CD4-positive, alpha-beta memory T cell (primary cell): ENCODE data around the gene EDDM13. TPM values are rescaled to one million over a fixed set of nuclear protein-coding genes. Genes with fewer than 3 reads are reported as not detected.
"Not testable (repeated sequence)": the region's sequence is repeated elsewhere in the genome, so short reads cannot be mapped to it uniquely, and the experiment has no call there.

ENCODE experiments used
- CTCF ChIA-PET: fragments of 350-600 bp; sonication (Branson Sonifier 250); formaldehyde crosslinking; loops from one replicate; lab custom pipeline; 2021; ENCODE audit warnings: inconsistent platforms; ENCODE audit not compliant: partially characterized antibody; lab: Charles Lee
- POLR2A ChIA-PET: fragments of 350-600 bp; sonication (Branson Sonifier 250); formaldehyde crosslinking; loops from one replicate; lab custom pipeline; 2021; ENCODE audit not compliant: partially characterized antibody; lab: Charles Lee
- DNase-seq, 5 donors: peaks; one replicate each; pipeline versions ENCODE4 v3.0.0 to v3.0.0-alpha.2; 2020 to 2022; ENCODE audit warnings: mixed read lengths in 1 of 5
- H3K27ac ChIP-seq: one replicate; pipeline ENCODE4 v1.7.0; 2013; ENCODE audit warnings: low read depth, low read length
- H3K27me3 ChIP-seq: 2 replicates; pipeline ENCODE4 v1.7.0; 2013; ENCODE audit warnings: mild to moderate bottlenecking, low read length, moderate library complexity; ENCODE audit not compliant: insufficient read depth
- H3K36me3 ChIP-seq: 2 replicates; pipeline ENCODE4 v1.7.0; 2013; ENCODE audit warnings: mild to moderate bottlenecking, low read length, moderate library complexity; ENCODE audit not compliant: insufficient read depth
- H3K4me1 ChIP-seq: 2 replicates; pipeline ENCODE4 v1.7.0; 2013; ENCODE audit warnings: mild to moderate bottlenecking, low read length, moderate library complexity; ENCODE audit not compliant: insufficient read depth
- H3K4me3 ChIP-seq, 2 donors: one replicate each; pipeline ENCODE4 v1.7.0; 2013; ENCODE audit warnings: low read length in 2 of 2, mild to moderate bottlenecking in 1 of 2
- H3K9me3 ChIP-seq, 2 donors: one replicate each; pipeline ENCODE4 v1.7.0; 2013; ENCODE audit warnings: low read length in 2 of 2, control low read depth in 1 of 2; ENCODE audit not compliant: control insufficient read depth in 1 of 2
- H3K27ac Mint-ChIP-seq, 7 donors: one replicate each; pipeline ENCODE4 v1.8.0; 2020 to 2021; ENCODE audit warnings: mixed read lengths in 7 of 7, mild to moderate bottlenecking in 6 of 7, inconsistent platforms in 3 of 7, moderate library complexity in 3 of 7
- H3K27me3 Mint-ChIP-seq, 2 donors: one replicate each; pipeline ENCODE4 v1.8.0; 2020 to 2021; ENCODE audit warnings: mixed read lengths in 2 of 2
- H3K36me3 Mint-ChIP-seq, 2 donors: one replicate each; pipeline ENCODE4 v1.8.0; 2020 to 2021; ENCODE audit warnings: mixed read lengths in 2 of 2, inconsistent platforms in 1 of 2, mild to moderate bottlenecking in 1 of 2
- H3K4me1 Mint-ChIP-seq, 4 donors: one replicate each; pipeline ENCODE4 v1.8.0; 2020 to 2021; ENCODE audit warnings: mixed read lengths in 4 of 4, mild to moderate bottlenecking in 1 of 4
- H3K4me3 Mint-ChIP-seq, 8 donors: one replicate each; pipeline ENCODE4 v1.8.0; 2020 to 2021; ENCODE audit warnings: mixed read lengths in 8 of 8, mild to moderate bottlenecking in 7 of 8, moderate library complexity in 6 of 8, inconsistent platforms in 3 of 8
- H3K9me3 Mint-ChIP-seq, 8 donors: one replicate each; pipeline ENCODE4 v1.8.0; 2020 to 2021; ENCODE audit warnings: mixed read lengths in 8 of 8, mild to moderate bottlenecking in 5 of 8, inconsistent platforms in 3 of 8, moderate library complexity in 1 of 8
- intact Hi-C: fragments of 100-400 bp; cut with micrococcal nuclease; formaldehyde crosslinking; loops from one replicate; pipeline ENCODE4 v1.15.1; 2023
- polyA plus RNA-seq, 2 donors: library from polyadenylated mRNA; unstranded; fragments of 300-500 nt; fragmentation: Illumina TruSeq; gene quantifications; one replicate each; pipeline ENCODE4 v1.2.3, GENCODE V29; 2021
- total RNA-seq, 2 experiments: library from RNA; stranded (reverse); gene quantifications; one replicate each; pipeline ENCODE4 v1.2.3, GENCODE V29; 2021

Gene EDDM13
- total and polyA plus RNA-seq, 4 experiments from 2014 or later, result 1.6 TPM; not detected in 3

- Mint-ChIP-seq H3K4me1 (peaks cover 13 to 34% (median 19%) of the 10 kb centered on the region in 4 donors), H3K27ac (peak overlapping the region in 6 of 7 donors; percentile 10 to 83 (median 78)), H3K36me3 (peaks cover 27 to 41% of the 10 kb centered on the region in 2 donors), H3K27me3 (no peaks in the 10 kb centered on the region), H3K4me3 (peak overlapping the region in 7 of 8 donors; percentile 0 to 70 (median 51)), H3K9me3 (peaks cover 0 to 2% (median 0%) of the 10 kb centered on the region in 8 donors)
- intact Hi-C loops, result no loop called here
- ChIA-PET POLR2A (no interaction called here), CTCF (interaction anchor here (1.3 kb wide), 1 partner anchor 20 kb away, joined by 3 read pairs; no protein-coding TSS in a partner anchor)
- no peaks in the 10 kb centered on the region for H3K27me3 ChIP-seq
- no peak for DNase-seq
- H3K27ac ChIP-seq, result no peak overlapping the region
- H3K36me3 ChIP-seq, result no peaks in the 10 kb centered on the region
- peaks cover 16% of the 10 kb centered on the region for H3K4me1 ChIP-seq
- H3K9me3 ChIP-seq, result no peaks in the 10 kb centered on the region
- no peak overlapping the region for H3K4me3 ChIP-seq
Observed at GRCh38 chr19:56301886-56302620, 29.5 kb downstream of the EDDM13 start.

GRCh38 chr19:56304243-56304642 is 31.7 kb downstream of the EDDM13 start:
- DNase-seq, result no peak
- CTCF ChIA-PET, result no interaction called here
- no peaks in the 10 kb centered on the region for H3K27me3 Mint-ChIP-seq
- no peak overlapping the region for H3K27ac ChIP-seq
- H3K27ac Mint-ChIP-seq, result peak overlapping the region in 3 of 7 donors; percentile 24 to 79 (median 52)
- intact Hi-C loops, result no loop called here
- POLR2A ChIA-PET, result no interaction called here
- no peaks in the 10 kb centered on the region for H3K36me3 ChIP-seq
- peaks cover 29 to 31% of the 10 kb centered on the region in 2 donors for H3K36me3 Mint-ChIP-seq
- no peaks in the 10 kb centered on the region for H3K27me3 ChIP-seq
- H3K4me1 Mint-ChIP-seq, result peaks cover 14 to 34% (median 19%) of the 10 kb centered on the region in 4 donors
- peaks cover 16% of the 10 kb centered on the region for H3K4me1 ChIP-seq
- no peaks in the 10 kb centered on the region for H3K9me3 ChIP-seq
- H3K4me3 ChIP-seq, result no peak overlapping the region
- H3K4me3 Mint-ChIP-seq, result no peak overlapping the region
- peaks cover 0 to 2% (median 0%) of the 10 kb centered on the region in 8 donors for H3K9me3 Mint-ChIP-seq

GRCh38 chr19:56306016-56306415 is 33.5 kb downstream of the EDDM13 start:
- Histone ChIP-seq H3K4me3 (no peak overlapping the region), H3K27me3 (no peaks in the 10 kb centered on the region), H3K27ac (no peak overlapping the region), H3K36me3 (no peaks in the 10 kb centered on the region), H3K9me3 (no peaks in the 10 kb centered on the region), H3K4me1 (peaks cover 16% of the 10 kb centered on the region)
- H3K4me3 Mint-ChIP-seq, result no peak overlapping the region
- peaks cover 29 to 34% of the 10 kb centered on the region in 2 donors for H3K36me3 Mint-ChIP-seq
- H3K4me1 Mint-ChIP-seq, result peaks cover 13 to 27% (median 15%) of the 10 kb centered on the region in 4 donors
- H3K27ac Mint-ChIP-seq, result no peak overlapping the region
- no peaks in the 10 kb centered on the region for H3K27me3 Mint-ChIP-seq
- no peak for DNase-seq
- ChIA-PET CTCF (no interaction called here), POLR2A (interaction anchor here (1.0 kb wide), 1 partner anchor 8 kb away, joined by 3 read pairs; no protein-coding TSS in a partner anchor)
- intact Hi-C loops, result no loop called here
- peaks cover 0 to 2% (median 0%) of the 10 kb centered on the region in 8 donors for H3K9me3 Mint-ChIP-seq

- H3K4me3 ChIP-seq, DNase-seq: not testable (repeated sequence)
Observed at GRCh38 chr19:56307062-56307461, 34.5 kb downstream of the EDDM13 start.

GRCh38 chr19:56308792-56309191 is 36.2 kb downstream of the EDDM13 start:
- H3K9me3 ChIP-seq, result no peaks in the 10 kb centered on the region
- CTCF ChIA-PET, result no interaction called here
- POLR2A ChIA-PET, result no interaction called here
- intact Hi-C loops, result no loop called here
- H3K27me3 ChIP-seq, result no peaks in the 10 kb centered on the region
- peak overlapping the region in 1 of 7 donors; percentile 14 for H3K27ac Mint-ChIP-seq
- H3K4me1 ChIP-seq, result peaks cover 4% of the 10 kb centered on the region
- H3K4me1 Mint-ChIP-seq, result peaks cover 7 to 16% (median 12%) of the 10 kb centered on the region in 4 donors
- no peaks in the 10 kb centered on the region for H3K27me3 Mint-ChIP-seq
- H3K4me3 ChIP-seq, result no peak overlapping the region
- no peak for DNase-seq
- no peak overlapping the region for H3K4me3 Mint-ChIP-seq
- peaks cover 0 to 1% (median 0%) of the 10 kb centered on the region in 8 donors for H3K9me3 Mint-ChIP-seq
- H3K36me3 Mint-ChIP-seq, result peaks cover 30 to 33% of the 10 kb centered on the region in 2 donors
- H3K27ac ChIP-seq, result no peak overlapping the region
- H3K36me3 ChIP-seq, result no peaks in the 10 kb centered on the region

More at GRCh38 chr19:56307062-56307461, 34.5 kb downstream of the EDDM13 start:
- H3K9me3 ChIP-seq, H3K27ac Mint-ChIP-seq, H3K9me3 Mint-ChIP-seq, H3K27me3 Mint-ChIP-seq, CTCF ChIA-PET, intact Hi-C loops, H3K27ac ChIP-seq, POLR2A ChIA-PET, H3K4me3 Mint-ChIP-seq, H3K4me1 ChIP-seq, H3K27me3 ChIP-seq, H3K36me3 ChIP-seq: not testable (repeated sequence)
- H3K36me3 Mint-ChIP-seq, result peaks cover 34% of the 10 kb centered on the region in 2 donors
- peaks cover 7 to 18% (median 9%) of the 10 kb centered on the region in 4 donors for H3K4me1 Mint-ChIP-seq

DNA sequence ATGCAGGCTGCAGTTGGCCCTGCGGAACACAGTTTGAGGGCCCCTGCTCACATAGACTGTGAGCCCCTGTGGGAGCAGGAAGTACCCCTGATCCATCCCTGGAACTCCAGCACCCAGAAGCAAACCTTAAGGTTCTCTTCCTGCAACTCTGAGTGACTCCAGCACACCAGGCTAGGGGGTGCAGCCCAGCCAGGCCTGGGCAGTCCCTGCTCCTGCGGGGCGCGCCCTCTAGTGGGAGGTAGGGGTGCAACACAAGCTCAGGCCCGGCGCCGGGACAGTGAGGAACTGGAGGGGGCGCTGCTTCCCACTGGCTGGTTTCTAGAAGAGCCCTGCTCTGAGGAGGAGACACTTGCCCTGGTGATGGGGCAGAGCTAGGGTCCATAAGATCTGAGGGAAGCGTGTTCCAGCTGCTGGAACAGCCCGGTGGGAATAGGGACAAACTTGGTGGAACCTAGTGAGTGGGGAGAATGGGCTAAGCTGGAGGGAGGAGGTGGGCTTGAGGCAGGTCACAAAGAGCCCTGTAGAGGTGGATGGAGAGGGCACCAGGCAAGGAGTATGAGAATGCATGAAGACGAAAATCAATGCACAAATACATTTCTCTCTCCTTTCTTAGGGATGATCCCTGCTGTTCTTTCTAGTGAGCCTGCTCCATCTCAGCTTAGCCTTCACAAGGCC is 37.1 kb downstream of the EDDM13 start:
- Histone ChIP-seq H3K36me3 (no peaks in the 10 kb centered on the region), H3K4me1 (peaks cover 8% of the 10 kb centered on the region), H3K9me3 (no peaks in the 10 kb centered on the region), H3K4me3 (no peak overlapping the region), H3K27me3 (no peaks in the 10 kb centered on the region), H3K27ac (no peak overlapping the region)
- Mint-ChIP-seq H3K27ac (peak overlapping the region in 4 of 7 donors; percentile 42 to 78 (median 62)), H3K9me3 (no peaks in the 10 kb centered on the region), H3K27me3 (no peaks in the 10 kb centered on the region), H3K4me3 (no peak overlapping the region), H3K36me3 (peaks cover 24 to 32% of the 10 kb centered on the region in 2 donors), H3K4me1 (peaks cover 9 to 18% (median 14%) of the 10 kb centered on the region in 4 donors)
- intact Hi-C loops, result no loop called here
- ChIA-PET CTCF (interaction anchor here (0.7 to 1.9 kb wide), 6 partner anchors 12 to 58 kb away, joined by 3 to 5 read pairs (median 3); no protein-coding TSS in a partner anchor), POLR2A (no interaction called here)
- peak; percentile 32 to 45 (median 41) for DNase-seq

DNA sequence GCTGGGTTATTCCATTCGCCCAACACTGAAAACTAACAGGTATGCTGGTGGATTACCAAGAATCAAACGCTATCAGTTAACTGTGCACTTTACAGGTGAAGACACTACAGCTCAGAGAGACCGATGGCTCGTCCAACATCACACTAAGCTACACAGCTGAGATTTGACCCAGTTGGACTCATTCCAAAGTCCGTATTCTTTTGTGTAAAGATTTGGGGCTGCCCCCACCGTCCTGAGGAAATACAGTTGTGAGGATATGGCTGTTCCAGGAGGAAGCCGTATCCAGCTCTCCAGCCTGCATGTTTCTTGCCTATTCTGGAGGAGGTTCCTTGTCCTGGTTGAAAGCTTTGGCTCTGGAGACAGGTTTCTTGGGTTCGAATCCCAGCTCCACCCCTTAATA is 37.9 kb downstream of the EDDM13 start:
- POLR2A ChIA-PET, result no interaction called here
- Histone ChIP-seq H3K27me3 (no peaks in the 10 kb centered on the region), H3K36me3 (no peaks in the 10 kb centered on the region), H3K4me3 (no peak overlapping the region), H3K4me1 (peaks cover 9% of the 10 kb centered on the region), H3K9me3 (no peaks in the 10 kb centered on the region), H3K27ac (no peak overlapping the region)
- Mint-ChIP-seq H3K4me1 (peaks cover 8 to 26% (median 16%) of the 10 kb centered on the region in 4 donors), H3K27ac (peak overlapping the region in 1 of 7 donors; percentile 29), H3K36me3 (peaks cover 19 to 34% of the 10 kb centered on the region in 2 donors), H3K9me3 (no peaks in the 10 kb centered on the region), H3K27me3 (no peaks in the 10 kb centered on the region), H3K4me3 (no peak overlapping the region)
- CTCF ChIA-PET, result interaction anchor here (1.2 to 1.9 kb wide), 3 partner anchors 21 to 59 kb away, joined by 3 to 5 read pairs (median 4); no protein-coding TSS in a partner anchor
- intact Hi-C loops, result no loop called here
- no peak for DNase-seq
